HCT116 (cell line): ENCODE measurements around the gene ADM2. TPM values are rescaled to one million over a fixed set of nuclear protein-coding genes. Genes with fewer than 3 reads are reported as not detected.

Experiments
- ATAC-seq: fragments of 200-7000 bp; cut with Tn5 transposase; 2 replicates; pipeline ENCODE4 v1.9.1; 2020; ENCODE audit warnings: mild to moderate bottlenecking, moderate library complexity
- BruUV-seq: library from RNA; stranded (reverse); fragments of 400-500 nt; replicated peaks from 2 replicates; lab custom pipeline; 2021; lab: Mats Ljungman, UMichigan
- CTCF ChIA-PET: fragments of 300-600 bp; sonication (Branson Sonifier 250); formaldehyde crosslinking; loops from one replicate; lab custom pipeline; 2021; ENCODE audit warnings: antibody characterized with exemption; lab: Charles Lee
- POLR2A ChIA-PET: fragments of 300-600, 350-600 bp; sonication (Branson Sonifier 250); formaldehyde crosslinking; loops from one replicate; lab custom pipeline; 2021; ENCODE audit warnings: antibody characterized with exemption; lab: Charles Lee
- RAD21 ChIA-PET, 2 experiments: fragments of 300-600 bp; sonication (Branson Sonifier 250); formaldehyde crosslinking; loops; one replicate each; lab custom pipeline; 2023; ENCODE audit warnings: low total read pairs in 2 of 2; ENCODE audit not compliant: uncharacterized antibody in 2 of 2, unreplicated experiment in 2 of 2, low non-redundant PET in 1 of 2; lab: Charles Lee
- DNase-seq: peaks from one replicate; pipeline ENCODE4 v3.0.0-alpha.2; 2010; ENCODE audit warnings: low read depth, low spot score
- H2AFZ ChIP-seq: fragments of 200-600 bp; shearing (Covaris generic), sonication (generic); 2 replicates; pipeline ENCODE4 v1.6.1; 2017; ENCODE audit warnings: low read depth, mixed run types, mixed read lengths, antibody characterized with exemption, low read length; ENCODE audit not compliant: poor library complexity, severe bottlenecking
- H3K27ac ChIP-seq: 2 replicates; pipeline ENCODE4 v1.5.1; 2012; ENCODE audit warnings: low read depth, low read length
- H3K27me3 ChIP-seq: fragments of 200-600 bp; sonication (generic); 2 replicates; pipeline ENCODE4 v1.6.1; 2016; ENCODE audit warnings: mixed run types, low read length, mixed read lengths; ENCODE audit not compliant: insufficient read depth
- H3K36me3 ChIP-seq, 2 experiments: fragments of 200-500 bp in 1 of 2; fragments of 200-600 bp in 1 of 2; sonication (Bioruptor generic) in 1 of 2; sonication (generic) in 1 of 2; 2 replicates each; pipeline versions ENCODE4 v1.5.1 to v1.6.1; 2014 to 2016; ENCODE audit warnings: low read length in 2 of 2, inconsistent platforms in 1 of 2, mixed read lengths in 1 of 2, mixed run types in 1 of 2; ENCODE audit not compliant: insufficient read depth in 2 of 2, control insufficient read depth in 1 of 2
- H3K4me1 ChIP-seq, 2 experiments: fragments of 200-600 bp in 1 of 2; sonication (generic) in 1 of 2; 2 replicates each; pipeline versions ENCODE4 v1.5.1 to v1.6.1; 2012 to 2017; ENCODE audit warnings: low read length in 2 of 2, inconsistent platforms in 1 of 2, mild to moderate bottlenecking in 1 of 2, mixed read lengths in 1 of 2, mixed run types in 1 of 2, moderate library complexity in 1 of 2; ENCODE audit not compliant: insufficient read depth in 2 of 2, control insufficient read depth in 1 of 2
- H3K4me2 ChIP-seq: fragments of 200-600 bp; sonication (generic); 2 replicates; pipeline ENCODE4 v1.6.1; 2017; ENCODE audit warnings: mixed run types, low read length, mixed read lengths
- H3K4me3 ChIP-seq, 2 experiments: fragments of 200-600 bp in 1 of 2; sonication (generic) in 1 of 2; replicated peaks in 1 of 2; 2 replicates each; pipeline ENCODE4 v1.5.1; 2011 to 2016; ENCODE audit warnings: low read length in 2 of 2, control low read depth in 1 of 2, low read depth in 1 of 2, mild to moderate bottlenecking in 1 of 2, mixed read lengths in 1 of 2, mixed run types in 1 of 2
- H3K79me2 ChIP-seq: fragments of 200-600 bp; sonication (generic); 2 replicates; pipeline ENCODE4 v1.6.1; 2017; ENCODE audit warnings: mild to moderate bottlenecking, mixed run types, low read length, moderate library complexity, mixed read lengths; ENCODE audit not compliant: insufficient read depth
- H3K9ac ChIP-seq: fragments of 200-600 bp; sonication (generic); 2 replicates; pipeline ENCODE4 v1.6.1; 2016; ENCODE audit warnings: low read length, mixed read lengths
- H3K9me2 ChIP-seq: fragments of 200-600 bp; sonication (generic), shearing (Covaris generic); 2 replicates; pipeline ENCODE4 v1.6.1; 2017; ENCODE audit warnings: mixed run types, mild to moderate bottlenecking, moderate library complexity; ENCODE audit not compliant: insufficient read depth
- H3K9me3 ChIP-seq, 2 experiments: fragments of 200-500 bp in 1 of 2; fragments of 200-600 bp in 1 of 2; sonication (Bioruptor generic) in 1 of 2; sonication (generic) in 1 of 2; 2 replicates each; pipeline ENCODE4 v1.6.1; 2014 to 2017; ENCODE audit warnings: low read length in 2 of 2, mixed read lengths in 2 of 2, inconsistent platforms in 1 of 2, low read depth in 1 of 2, mild to moderate bottlenecking in 1 of 2, mixed run types in 1 of 2, moderate library complexity in 1 of 2; ENCODE audit not compliant: control insufficient read depth in 1 of 2, insufficient read depth in 1 of 2
- H4K20me1 ChIP-seq: fragments of 200-600 bp; sonication (generic), shearing (Covaris generic); 2 replicates; pipeline ENCODE4 v1.6.1; 2017; ENCODE audit warnings: mixed run types, mild to moderate bottlenecking, moderate library complexity; ENCODE audit not compliant: insufficient read depth
- FOSL1 ChIP-seq: IDR thresholded peaks from 2 replicates; pipeline ENCODE4 v1.6.1; 2012; ENCODE audit warnings: low read depth
- POLR2A ChIP-seq: IDR thresholded peaks from 2 replicates; pipeline ENCODE4 v1.7.0; 2011; ENCODE audit warnings: borderline replicate concordance; ENCODE audit not compliant: insufficient read depth, insufficient read length; ENCODE audit errors: extremely low read depth
- SP1 ChIP-seq: IDR thresholded peaks from 2 replicates; pipeline ENCODE4 v1.6.1; 2012; ENCODE audit warnings: low read depth
- SRF ChIP-seq: IDR thresholded peaks from 2 replicates; pipeline ENCODE4 v1.6.1; 2012; ENCODE audit warnings: low read depth
- TCF7L2 ChIP-seq: IDR thresholded peaks from 2 replicates; pipeline ENCODE4 v1.7.0; 2011; ENCODE audit warnings: borderline replicate concordance, inconsistent platforms; ENCODE audit not compliant: insufficient read depth, insufficient read length; ENCODE audit errors: extremely low read depth
- YY1 ChIP-seq: IDR thresholded peaks from 2 replicates; pipeline ENCODE4 v1.6.1; 2011; ENCODE audit warnings: low read length, low read depth, moderate library complexity, mild to moderate bottlenecking; ENCODE audit not compliant: insufficient replicate concordance; ENCODE audit errors: extremely low read depth
- intact Hi-C: fragments of 100-400 bp; cut with micrococcal nuclease; formaldehyde crosslinking; loops from 2 replicates; pipeline ENCODE4 v1.10.0; 2022
- total RNA-seq: library from RNA; stranded (reverse); gene quantifications from one replicate; pipeline ENCODE4 v1.2.1, GENCODE V29; 2021; ENCODE audit not compliant: unreplicated experiment
- TF ChIP-seq, protein P1 (sequence below): IDR thresholded peaks from 2 replicates; pipeline ENCODE4 v1.6.1; 2012; ENCODE audit warnings: low read depth
- TF ChIP-seq, protein P2 (sequence below): IDR thresholded peaks from 2 replicates; pipeline ENCODE4 v1.6.1; 2012

Gene ADM2
- total RNA-seq, 1 experiment from 2014 or later = 12.8 TPM

DNA sequence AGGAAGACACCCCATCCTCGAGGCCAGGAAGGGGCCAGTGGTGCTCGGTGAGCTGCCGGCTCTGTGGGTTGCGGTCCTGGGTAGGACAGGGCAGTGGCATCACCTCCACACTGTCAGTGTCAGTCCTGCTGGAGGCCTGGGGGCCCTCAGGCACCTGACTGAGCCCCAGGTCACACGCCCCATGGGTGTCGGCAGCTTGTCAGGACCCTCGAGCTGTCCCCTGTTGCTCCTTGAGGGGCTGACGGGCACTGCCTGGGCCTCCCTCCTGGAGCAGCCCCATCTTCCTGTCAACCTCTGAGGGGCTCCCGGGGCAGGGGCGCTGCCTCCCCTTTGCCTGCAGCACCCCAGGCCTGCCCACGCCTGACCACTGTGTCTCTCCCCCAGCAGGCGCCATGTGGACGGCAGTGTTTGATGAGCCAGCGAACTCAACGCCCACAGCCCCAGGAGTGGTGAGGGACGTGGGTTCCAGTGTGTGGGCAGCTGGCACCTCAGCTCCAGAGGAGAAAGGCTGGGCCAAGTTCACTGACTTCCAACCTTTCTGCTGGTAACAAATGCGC, 42.0 kb upstream of the ADM2 start:
- CTCF ChIA-PET = no interaction called here
- POLR2A ChIA-PET = no interaction called here

More for the DNA sequence above, 42.0 kb upstream of the ADM2 start:
- Histone ChIP-seq H3K4me3 (no peak overlapping the region), H4K20me1 (no peaks in the 10 kb centered on the region), H3K27ac (no peak overlapping the region), H3K36me3 (peaks cover 5 to 8% of the 10 kb centered on the region in 2 experiments; a peak in 2 of 4 replicates), H3K9me3 (no peaks in the 10 kb centered on the region), H2AFZ (no peak overlapping the region), H3K79me2 (no peaks in the 10 kb centered on the region), H3K4me2 (no peak overlapping the region), H3K9me2 (no peaks in the 10 kb centered on the region), H3K9ac (no peak overlapping the region), H3K4me1 (no peaks in the 10 kb centered on the region), H3K27me3 (no peaks in the 10 kb centered on the region)
- RAD21 ChIA-PET = no interaction called here
- TF ChIP-seq FOSL1 (no peak), SP1 (no peak), POLR2A (no peak), YY1 (no peak), SRF (no peak), TCF7L2 (no peak)
- TF ChIP-seq, protein P1, sequence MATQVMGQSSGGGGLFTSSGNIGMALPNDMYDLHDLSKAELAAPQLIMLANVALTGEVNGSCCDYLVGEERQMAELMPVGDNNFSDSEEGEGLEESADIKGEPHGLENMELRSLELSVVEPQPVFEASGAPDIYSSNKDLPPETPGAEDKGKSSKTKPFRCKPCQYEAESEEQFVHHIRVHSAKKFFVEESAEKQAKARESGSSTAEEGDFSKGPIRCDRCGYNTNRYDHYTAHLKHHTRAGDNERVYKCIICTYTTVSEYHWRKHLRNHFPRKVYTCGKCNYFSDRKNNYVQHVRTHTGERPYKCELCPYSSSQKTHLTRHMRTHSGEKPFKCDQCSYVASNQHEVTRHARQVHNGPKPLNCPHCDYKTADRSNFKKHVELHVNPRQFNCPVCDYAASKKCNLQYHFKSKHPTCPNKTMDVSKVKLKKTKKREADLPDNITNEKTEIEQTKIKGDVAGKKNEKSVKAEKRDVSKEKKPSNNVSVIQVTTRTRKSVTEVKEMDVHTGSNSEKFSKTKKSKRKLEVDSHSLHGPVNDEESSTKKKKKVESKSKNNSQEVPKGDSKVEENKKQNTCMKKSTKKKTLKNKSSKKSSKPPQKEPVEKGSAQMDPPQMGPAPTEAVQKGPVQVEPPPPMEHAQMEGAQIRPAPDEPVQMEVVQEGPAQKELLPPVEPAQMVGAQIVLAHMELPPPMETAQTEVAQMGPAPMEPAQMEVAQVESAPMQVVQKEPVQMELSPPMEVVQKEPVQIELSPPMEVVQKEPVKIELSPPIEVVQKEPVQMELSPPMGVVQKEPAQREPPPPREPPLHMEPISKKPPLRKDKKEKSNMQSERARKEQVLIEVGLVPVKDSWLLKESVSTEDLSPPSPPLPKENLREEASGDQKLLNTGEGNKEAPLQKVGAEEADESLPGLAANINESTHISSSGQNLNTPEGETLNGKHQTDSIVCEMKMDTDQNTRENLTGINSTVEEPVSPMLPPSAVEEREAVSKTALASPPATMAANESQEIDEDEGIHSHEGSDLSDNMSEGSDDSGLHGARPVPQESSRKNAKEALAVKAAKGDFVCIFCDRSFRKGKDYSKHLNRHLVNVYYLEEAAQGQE = no peak
- TF ChIP-seq, protein P2, sequence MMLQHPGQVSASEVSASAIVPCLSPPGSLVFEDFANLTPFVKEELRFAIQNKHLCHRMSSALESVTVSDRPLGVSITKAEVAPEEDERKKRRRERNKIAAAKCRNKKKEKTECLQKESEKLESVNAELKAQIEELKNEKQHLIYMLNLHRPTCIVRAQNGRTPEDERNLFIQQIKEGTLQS = no peak
- ATAC-seq (no peak), DNase-seq (no peak)
- no TSS peak for BruUV-seq
- intact Hi-C loops = no loop called here
